NCI-H69 (cell line): ENCODE measurements around the gene ANKLE2.
"Not testable (repeated sequence)": the region's sequence is repeated elsewhere in the genome, so short reads cannot be mapped to it uniquely, and the experiment has no call there.

Source experiments
- DNase-seq: peaks from one replicate; lab custom pipeline; 2025; lab: John Stamatoyannopoulos, UW

The ANKLE2 gene

DNA sequence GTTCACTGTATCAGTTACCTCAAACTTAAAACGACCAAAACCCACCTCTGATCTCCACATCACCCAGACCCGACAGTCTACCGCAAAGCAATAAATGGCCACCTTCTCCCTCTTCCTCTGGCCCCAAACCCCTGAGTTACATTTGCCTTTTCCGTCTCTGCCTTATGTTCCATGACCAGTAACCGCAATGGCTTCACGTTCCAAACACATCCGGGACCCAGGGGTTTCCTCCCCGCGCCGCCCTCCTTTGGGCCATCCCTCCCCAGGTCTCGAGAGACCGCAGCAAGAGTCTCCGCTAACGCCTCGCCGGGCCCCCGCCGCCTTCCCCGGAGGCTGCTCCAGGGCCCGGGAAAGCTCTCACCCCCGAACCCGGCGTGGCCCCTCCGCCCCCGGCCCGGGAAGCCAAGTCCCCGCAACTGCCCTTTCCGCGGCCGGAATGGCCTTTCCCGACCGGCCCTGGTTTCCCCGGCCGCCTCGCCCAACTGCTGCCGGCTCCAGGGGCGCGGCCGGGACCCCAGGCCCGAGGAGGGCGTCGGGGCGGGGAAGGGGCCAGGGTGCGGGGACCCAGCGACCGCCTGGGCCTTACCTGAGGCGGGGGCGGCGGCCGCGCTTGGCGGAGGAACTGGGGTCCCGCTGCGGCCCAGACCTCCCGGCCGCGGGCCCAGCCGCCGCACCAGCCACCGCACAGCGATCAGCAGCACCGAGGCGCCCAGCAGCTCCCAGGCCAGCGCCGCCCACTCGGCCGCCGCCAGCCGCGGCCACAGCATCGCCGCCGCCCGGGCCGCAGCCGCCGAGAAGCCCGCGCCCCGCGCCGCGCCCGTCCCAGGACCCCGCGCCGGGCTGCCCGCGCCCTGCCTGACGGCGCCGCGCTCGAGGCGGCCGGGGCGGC lies at the start of gene ANKLE2:
Gene ANKLE2, minus strand, starts transcription at position 801 of the 889 bp plus-strand sequence. Its CDS starts 34 bp downstream, at position 767.
- DNase-seq, result peak; percentile 77

DNA sequence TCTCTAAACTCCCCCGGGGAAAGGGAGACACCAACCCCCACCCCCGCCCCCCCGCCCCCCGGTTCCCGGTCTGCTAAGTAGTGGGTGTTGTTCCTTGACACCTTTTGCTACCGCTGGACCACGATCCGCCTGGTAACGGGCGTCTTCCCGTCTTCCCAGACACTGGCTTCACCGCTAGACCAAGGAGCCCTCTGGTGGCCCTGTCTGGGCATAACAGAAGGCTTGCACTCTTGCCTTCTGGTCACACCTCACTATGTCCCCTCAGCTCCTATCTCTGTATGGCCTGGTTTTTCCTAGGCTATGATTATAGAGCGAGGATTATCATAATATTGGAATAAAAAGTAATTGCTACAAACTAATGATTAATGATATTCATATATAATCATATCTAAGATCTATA lies 47.8 kb upstream of the ANKLE2 start:
- peak; percentile 16 for DNase-seq

DNA sequence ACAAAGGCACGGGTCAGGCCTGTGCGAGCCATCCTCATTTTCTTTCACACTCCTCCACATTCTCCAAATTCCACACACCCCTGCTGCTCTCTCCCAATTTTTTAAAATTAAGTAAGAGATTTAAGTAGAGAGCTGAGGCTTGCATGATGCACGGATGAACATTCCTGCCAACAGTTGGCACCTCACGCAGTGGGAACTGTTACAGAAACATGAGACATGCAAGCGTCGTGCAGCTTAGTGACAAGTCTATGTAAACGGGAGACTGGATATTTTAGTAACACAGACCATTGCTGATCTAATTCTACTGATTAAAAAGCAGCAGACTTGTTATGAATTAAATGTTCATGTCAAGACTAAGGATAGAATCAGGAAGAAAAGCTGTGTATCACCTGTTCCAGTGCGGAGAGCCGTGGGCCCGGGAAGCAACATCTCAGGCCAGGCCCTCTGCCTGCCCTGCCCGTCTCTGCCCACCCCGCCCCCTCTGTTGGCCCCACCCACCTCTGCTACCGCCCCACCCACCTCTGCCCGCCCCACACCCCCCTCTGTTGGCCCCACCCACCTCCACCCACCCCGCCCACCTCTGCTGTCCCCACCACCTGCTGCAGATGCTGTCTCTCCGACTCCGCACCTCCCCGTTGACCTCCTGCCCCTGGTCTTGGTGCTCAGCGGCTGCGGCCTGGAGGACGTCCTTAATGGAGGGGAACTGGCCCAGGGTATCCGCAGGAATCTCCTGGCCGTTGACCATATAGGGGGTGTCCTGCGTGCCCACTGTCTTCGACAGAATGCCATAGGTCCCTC lies 45.9 kb upstream of the ANKLE2 start:
- no peak for DNase-seq

DNA sequence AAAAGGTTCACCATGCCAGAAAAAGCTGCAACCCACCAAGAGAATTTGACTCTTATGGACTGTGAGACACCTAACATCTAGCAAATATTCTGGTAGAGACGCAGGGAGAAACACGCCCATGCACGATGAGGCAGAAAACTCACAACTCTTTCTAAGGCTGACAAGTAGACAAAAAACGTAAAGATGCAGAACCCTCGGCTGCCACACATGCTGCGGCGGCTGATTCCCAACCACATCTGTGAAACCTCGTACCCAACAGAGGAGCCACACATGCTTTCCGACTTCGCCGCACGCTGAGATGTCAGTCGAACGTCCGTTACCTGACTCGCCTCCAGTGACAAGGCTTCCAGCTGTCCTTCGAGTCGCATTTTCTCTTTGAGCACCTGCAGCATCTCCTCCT lies 45.2 kb upstream of the ANKLE2 start:
- DNase-seq, result no peak

DNA sequence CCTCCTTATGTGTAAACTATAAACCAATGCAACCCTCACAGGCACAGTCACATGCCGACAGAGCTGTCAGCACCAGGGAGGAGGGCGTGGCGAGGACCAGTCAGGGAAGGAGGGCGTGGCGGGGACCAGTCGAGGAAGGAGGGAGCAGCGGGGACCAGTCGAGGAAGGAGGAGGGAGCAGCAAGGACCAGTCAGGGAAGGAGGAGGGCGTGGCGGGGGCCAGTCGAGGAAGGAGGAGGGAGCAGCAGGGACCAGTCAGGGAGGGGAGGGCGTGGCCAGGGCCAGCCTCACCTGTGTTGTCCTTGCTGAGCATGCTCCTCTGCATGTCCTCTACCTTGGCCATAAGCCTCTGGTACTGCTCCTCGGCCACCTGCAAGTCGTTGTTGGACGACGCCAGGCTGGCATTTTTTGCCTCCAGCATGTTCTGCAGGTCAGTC lies 42.8 kb upstream of the ANKLE2 start:
- peak; percentile 6 for DNase-seq

DNA sequence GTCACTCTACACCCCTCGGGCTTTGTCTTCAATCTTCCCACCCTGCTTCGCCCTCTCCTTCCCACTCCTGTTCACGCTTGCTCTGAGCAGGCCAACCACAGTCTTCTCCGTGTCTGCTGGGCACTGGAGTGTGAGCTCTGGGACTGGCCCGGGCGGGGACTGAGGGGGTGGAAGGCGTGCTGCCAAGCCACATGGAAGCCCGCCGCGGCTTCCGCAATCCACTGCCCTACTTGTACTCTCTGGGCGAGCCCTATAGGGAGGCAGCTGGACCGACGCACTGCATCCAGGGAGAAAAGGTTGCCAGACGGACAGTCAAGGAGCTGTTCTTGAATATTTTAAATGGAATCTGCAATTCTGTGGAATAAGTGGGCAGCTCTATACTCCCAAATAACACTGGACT lies 42.3 kb upstream of the ANKLE2 start:
- no peak for DNase-seq

DNA sequence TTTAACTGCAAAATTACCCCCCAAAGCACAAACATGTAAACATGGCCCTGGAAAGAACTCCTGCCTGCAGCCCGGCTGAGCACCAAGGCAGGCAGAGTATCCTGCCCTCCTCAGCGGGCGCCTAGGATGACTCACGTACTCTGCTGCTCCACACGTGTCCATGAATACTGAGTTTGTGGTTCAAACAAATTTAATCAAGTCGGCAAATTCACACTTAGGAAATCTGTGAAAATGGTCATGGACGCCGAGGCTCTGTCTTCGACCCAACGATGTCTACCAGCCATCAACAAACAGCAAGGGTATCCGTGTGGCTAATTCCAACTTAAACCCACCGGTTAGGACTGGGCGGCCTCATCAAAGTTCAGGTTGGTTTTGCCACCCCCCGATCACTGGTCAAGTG lies 41.5 kb upstream of the ANKLE2 start:
- no peak for DNase-seq

DNA sequence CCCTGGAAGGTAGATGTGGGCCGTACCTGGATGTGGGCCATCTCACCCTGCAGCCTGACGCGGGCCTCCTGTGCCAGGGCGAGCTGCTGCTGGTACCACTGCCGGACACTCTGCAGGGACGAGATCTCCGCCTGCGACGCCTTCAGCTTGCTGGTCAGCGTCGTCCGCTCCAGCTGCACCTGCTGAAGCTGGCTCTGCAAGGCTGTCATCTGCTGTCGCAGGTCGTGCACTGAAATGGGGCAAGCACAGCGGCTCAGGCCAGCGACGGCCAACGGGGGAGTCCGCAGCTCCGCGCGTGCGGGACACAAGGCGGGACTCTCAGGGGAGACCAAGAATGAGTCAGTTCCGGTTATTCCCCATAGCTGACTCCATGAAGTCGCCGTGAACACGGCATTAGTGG lies 40.1 kb upstream of the ANKLE2 start:
- no peak for DNase-seq

DNA sequence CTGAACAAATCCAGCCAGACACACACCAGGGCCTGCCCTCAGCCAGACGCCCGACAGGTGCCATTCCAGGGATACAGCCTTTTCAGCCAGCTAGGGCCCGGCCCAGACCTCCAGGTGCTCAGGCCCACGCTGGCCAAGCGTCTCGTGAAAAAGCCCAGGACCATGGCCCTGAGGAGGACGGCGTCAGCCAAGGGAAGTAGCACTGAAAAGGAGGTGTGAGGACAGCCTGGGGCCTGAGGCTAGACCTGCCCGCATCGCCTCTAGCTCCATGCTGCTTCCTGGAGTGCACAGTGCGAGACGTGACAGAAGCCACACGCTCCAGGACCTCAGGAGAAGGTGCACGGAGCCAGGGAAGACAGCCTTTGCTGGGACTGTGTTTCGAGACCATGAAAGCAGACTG lies 37.2 kb upstream of the ANKLE2 start:
- DNase-seq, result no peak

DNA sequence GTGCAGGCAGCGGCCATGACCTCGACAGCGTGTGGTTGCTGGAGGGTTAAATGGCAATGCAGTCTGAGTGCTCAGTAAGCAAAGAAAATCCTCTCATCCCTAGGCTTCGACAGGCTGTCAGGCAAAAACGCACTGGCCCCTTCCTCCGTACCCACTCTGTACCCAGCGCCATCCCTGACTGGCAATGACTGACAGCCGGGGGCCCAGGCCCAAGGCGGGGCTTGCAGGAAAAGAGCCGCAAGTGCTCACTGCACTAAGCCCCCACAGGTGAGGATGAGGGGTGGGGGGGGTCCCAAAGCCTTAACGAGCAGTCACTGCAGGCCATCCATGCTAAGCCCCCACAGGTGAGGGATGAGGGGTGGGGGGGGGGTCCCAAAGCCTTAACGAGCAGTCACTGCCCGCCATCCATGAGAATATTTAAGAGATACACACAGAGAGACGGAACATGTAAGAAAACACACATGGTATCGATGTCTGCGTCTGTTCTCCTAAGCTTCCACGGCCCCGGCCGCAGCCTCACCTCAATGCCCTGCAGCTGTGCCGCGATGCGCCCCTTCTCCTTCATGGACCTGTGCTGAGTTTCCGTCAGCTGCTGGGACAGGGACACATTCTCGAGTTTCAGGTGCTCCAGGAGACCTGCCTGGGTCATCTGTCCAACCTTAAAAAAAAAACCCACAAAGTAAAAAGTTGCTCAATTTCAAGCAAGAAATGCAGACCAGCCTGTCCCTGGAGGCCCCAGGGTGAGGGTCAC lies 36.4 kb upstream of the ANKLE2 start:
- DNase-seq, result no peak

DNA sequence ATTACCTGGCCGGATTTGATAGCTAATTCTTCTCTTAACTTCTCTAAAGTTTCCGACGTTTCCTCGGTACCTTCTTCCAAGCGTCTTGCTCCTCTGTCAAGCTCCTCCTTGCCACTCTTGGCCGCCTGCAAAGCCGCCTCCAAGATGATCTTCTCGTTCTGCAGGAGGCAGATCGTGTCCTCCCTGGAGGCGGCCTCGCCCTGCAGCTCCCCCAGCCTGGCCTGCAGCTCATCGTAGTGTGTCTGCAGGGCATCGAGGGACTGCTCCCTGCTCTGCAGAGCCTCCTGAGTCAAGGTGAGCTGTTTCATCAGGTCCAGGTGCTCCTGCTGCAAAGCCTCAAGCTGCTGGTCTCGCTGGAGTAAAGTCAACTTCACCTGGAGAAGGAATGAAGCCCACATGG lies 34.2 kb upstream of the ANKLE2 start:
- no peak for DNase-seq

DNA sequence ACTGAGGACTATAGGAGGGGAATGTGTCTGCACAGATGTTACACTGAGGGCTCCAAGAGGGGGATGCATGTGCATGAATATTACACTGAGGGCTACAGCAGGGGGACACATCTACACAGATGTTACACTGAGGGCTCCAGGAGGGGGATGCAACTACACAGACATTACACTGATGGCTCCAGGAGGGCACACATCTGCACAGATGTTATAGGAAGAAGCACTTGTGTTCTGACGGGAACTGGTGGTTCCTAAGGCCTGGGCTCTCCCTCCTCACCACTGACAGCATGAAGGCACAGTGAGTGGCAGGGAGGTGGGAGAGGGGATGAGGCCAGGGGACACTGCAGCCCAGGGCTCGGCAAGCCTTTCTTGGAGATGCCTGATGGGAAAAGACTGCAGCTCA lies 30.3 kb upstream of the ANKLE2 start:
- DNase-seq, result not testable (repeated sequence)

DNA sequence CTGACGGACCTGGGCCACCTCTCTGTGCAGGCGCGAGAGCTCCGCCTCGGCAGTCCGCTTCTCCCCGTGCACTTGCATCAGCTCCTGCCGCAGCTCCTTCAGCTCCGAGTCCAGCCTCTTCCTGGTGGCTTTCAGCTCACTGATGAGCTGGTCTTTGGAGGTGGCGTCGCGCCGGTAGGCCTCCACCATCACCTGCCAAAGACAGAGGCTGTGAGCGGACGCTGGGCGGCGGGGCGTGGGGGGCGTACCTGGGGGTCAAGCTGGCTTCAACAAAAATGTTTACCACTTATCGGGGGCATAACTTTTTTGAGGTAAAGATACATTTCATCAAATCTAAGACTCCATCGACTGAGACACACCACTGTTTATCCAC lies 27.5 kb upstream of the ANKLE2 start:
- DNase-seq, result no peak

DNA sequence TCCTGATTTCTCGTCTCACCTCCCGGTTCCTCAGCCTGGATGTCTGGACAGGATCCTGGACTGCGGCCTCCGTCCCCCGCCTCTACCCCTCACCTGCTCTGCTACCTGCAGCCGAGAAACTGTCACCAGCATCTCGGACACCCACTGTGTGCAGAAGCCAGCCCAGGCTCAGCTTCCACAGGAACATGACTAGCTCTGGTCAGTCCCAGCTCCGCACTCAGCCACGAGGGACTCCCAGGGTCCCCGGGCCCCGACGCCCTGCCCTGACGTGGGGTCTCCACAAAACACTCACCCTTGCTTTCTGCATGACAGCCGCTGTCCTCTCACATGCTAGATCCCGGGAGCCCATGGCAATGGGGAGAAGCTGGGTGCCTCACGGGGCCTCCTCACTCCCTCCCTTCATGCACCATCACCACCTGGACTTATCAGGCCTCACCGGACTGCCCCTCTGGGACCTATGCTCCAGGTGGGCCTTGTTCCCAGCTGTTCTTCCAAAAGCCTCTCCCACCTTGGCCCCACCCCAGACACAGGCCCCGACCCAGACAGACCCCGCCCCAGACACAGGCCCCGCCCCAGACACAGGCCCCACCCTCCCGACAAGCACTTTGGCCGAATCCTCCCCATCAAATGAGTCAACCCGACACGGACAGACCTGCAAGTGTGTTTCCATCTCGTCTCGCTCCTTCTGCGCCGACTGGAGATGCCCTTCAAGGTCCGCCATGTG lies 26.9 kb upstream of the ANKLE2 start:
- no peak for DNase-seq

DNA sequence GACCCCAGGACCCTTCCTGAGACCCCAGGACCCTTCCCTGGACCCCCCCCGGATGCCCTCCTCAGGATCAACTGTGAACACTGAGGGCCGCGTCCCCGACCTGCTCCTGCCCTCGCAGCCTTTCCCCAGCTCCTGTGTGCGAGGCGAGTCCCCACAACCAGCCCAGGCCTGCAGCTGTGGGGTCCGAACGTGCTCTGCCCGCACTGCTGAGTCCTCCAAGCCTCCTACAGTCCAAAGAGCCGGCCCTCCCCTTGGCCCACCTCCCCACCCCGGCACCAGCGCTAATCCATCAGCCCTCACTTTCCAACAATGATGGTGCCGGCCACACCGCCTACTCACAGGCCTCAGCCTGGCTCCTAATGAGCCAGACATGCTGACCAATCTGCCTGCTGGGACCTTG lies 26.2 kb upstream of the ANKLE2 start:
- no peak for DNase-seq

DNA sequence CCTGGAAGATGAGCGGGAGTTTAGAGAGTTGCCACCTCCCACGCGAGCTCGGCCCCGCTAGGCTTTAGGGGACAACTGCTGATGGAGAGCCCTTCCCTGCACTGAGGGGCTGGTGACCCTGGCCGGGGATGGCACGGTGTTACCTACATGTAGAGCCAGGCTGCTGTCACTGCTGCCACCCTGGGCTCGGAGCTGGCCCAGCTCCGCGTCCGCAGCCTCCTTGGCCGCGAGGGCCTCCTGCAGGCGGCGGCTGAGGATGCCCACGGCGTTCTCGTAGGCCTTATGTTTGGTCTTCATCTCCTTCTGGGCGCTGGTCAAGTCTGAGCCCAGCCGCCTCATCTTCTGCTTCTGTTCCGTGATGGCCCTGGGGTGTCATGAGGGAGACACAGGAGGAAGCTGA lies 24.6 kb upstream of the ANKLE2 start:
- no peak for DNase-seq

DNA sequence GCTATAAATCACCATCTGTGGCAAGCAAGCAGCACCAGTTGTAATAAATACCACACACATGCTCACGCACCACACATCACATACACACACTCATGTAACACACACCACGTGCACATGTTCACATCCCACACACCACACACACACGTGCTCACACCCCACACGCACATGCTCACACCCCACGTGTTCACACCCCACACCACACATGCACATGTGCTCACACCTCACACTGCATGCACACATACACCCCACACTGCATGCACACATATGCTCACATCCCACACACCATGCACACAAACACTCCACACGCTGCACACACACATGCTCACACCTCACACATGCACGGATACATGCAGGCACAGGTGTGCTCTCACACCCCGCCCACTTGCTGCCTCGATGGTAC lies 22.9 kb upstream of the ANKLE2 start:
- DNase-seq, result no peak

DNA sequence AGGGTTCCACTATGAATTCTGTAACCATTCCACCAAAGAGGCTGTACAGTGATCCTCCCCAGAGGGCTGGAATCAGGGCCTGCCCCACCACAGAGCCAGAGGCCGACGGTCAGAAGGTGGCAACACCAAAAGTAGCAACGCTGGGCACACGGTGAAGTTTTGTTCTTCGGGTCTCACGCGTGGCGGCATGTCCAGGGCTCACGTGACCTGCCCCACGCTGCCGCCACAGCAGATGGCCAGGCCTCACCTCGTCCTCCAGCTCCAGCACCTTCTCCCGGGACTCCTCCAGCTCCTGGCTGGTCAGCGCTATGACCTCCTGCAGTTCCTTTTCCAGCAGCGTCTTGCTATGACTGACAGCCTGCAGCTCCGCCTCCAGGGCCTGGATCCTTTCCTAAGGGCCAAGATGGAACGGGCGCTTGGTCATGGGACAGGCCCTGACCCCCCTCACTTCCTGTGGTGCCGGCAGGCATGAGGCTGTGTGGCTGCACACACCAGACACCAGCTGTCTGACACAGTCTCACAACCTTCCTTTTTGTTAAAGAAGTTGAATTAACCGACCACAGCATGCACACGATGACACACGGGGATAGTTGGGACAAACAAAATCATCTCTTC lies 22.4 kb upstream of the ANKLE2 start:
- DNase-seq, result no peak

DNA sequence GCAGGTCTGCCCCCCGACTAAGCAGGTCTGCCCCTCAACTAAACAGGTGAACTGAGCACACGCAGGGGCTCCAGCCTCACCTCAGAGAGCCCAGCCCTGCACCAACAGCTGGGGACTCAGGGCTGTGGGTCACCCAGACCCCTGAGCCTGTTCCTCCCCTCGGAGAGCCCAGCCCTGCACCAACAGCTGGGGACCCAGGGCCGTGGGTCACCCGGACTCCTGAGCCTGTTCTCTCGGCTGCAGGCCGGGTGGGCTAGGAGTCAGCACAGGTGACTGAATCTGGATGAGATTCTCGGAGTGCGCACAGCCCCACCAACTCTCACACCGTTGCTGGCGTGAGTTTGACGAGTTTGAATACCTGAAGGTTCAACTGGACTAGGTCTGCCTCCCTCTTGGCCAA lies 20.3 kb upstream of the ANKLE2 start:
- DNase-seq, result no peak

DNA sequence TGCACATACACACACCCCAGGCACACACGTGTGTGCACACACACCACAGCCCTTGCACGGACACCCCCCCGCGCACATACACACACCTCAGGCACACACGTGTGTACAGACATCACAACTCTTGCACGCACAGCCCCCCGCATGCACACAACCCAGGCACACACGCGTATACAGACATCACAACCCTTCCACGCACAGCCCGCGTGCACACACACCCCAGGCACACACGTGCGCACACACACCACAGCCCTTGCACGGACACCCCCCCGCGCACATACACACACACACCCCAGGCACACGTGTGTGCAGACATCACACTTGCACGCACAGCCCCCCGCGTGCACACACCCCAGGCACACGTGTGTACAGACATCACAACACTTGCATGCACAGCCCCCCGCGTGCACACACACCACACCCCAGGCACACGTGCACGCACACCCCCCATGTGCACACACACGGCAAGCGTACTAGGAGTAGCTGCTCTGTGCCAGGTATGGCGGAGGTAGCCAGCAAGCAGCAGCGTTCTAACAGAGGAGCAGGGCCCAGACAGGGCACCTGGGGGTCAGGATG lies 18.2 kb upstream of the ANKLE2 start:
- DNase-seq, result no peak

DNA sequence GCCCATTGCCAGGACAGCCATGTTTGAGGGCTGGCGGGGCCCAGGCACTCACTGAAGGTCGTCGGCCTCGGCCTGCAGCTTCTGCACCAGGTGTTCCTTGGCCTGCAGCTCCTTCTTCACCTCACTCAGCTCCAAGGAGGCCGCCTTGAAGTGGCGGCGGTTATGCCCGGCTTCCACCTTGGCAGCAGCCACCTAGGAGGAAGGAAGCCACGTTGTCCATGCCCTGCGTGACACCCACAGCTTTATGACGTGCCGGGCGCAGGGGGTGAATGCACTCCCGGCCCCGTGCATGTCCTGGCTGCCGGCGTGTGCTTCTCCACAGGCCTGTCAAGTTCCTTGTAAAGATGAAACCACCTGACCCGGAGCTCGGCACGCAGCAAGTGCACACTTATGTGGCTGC lies 16.0 kb upstream of the ANKLE2 start:
- no peak for DNase-seq
